Tibial nerve (tissue), 4 donors: ENCODE data around the gene SNX30.

Source experiments
- EP300 ChIP-seq, 2 donors: sonication (generic); formaldehyde crosslinking; IDR thresholded peaks; one replicate each; pipeline ENCODE4 v1.6.1; 2017; ENCODE audit warnings: antibody characterized with exemption in 2 of 2, mild to moderate bottlenecking in 1 of 2
- POLR2A ChIP-seq, 2 donors: fragments of 450-650 bp; IDR thresholded peaks; one replicate each; pipeline ENCODE4 v1.6.1; 2017; ENCODE audit warnings: antibody characterized with exemption in 2 of 2, mild to moderate bottlenecking in 2 of 2, moderate library complexity in 2 of 2
- TF ChIP-seq, protein P1 (sequence below), 5 experiments: fragments of 200-600 bp in 3 of 5; fragments of 450-650 bp in 2 of 5; sonication (generic) in 3 of 5; IDR thresholded peaks; one replicate each; pipeline ENCODE4 v1.5.1; 2016 to 2019; ENCODE audit warnings: antibody characterized with exemption in 5 of 5, mild to moderate bottlenecking in 3 of 5, moderate library complexity in 2 of 5

DNA sequence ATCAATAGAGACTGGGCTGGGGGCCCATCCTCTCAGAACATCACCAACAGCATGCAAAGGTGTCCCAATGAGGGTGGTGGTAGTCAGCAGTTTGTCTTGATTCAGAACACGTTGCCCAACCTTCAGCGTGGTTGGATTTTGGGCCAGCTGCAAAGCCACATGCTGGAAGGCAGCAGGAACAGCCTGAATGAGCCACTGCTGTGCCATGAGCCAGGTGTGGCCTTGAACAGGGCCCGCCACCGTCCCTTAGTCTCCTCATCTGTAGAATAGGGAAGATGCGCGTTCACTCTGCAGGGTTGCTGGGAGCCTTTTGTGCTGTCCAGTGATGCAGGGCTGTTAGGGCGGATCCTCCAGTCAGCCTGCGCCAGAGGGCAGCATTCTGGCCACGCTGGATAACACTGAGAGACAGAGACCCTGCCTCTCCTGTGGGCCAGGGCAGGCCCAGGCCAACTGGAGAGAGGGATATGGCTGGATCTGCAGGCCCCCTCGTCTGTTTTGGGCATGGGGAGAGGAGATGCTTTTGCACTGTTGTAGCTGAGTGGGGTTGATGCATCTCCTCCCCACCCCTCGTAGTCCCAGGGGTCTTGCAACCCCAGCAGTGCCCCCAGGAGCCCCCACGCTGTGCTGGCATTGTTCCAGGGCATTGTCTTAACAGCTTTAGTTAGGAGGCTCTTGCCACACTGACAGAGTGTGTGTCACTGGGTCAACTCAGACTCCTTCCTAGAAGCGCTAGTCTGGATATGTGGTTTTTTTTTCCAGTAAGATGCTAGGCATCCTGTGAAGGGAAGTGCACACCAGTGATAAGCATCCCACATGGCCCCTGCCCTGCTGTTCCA, 98.0 kb downstream of the SNX30 start:
- TF ChIP-seq, protein P1, sequence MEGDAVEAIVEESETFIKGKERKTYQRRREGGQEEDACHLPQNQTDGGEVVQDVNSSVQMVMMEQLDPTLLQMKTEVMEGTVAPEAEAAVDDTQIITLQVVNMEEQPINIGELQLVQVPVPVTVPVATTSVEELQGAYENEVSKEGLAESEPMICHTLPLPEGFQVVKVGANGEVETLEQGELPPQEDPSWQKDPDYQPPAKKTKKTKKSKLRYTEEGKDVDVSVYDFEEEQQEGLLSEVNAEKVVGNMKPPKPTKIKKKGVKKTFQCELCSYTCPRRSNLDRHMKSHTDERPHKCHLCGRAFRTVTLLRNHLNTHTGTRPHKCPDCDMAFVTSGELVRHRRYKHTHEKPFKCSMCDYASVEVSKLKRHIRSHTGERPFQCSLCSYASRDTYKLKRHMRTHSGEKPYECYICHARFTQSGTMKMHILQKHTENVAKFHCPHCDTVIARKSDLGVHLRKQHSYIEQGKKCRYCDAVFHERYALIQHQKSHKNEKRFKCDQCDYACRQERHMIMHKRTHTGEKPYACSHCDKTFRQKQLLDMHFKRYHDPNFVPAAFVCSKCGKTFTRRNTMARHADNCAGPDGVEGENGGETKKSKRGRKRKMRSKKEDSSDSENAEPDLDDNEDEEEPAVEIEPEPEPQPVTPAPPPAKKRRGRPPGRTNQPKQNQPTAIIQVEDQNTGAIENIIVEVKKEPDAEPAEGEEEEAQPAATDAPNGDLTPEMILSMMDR (IDR thresholded peaks at IDR 0.05), result no peak
- TF ChIP-seq POLR2A (IDR thresholded peaks at IDR 0.05), result no peak
- no peak for TF ChIP-seq EP300 (IDR thresholded peaks at IDR 0.05)
